GM20000 (cell line): Measurements from ENCODE around the gene TMEM30B.
"Not testable (repeated sequence)": the region's sequence is repeated elsewhere in the genome, so short reads cannot be mapped to it uniquely, and the experiment has no call there.

Experiments used
- DNase-seq: peaks from one replicate; pipeline ENCODE4 v3.0.0; 2012; ENCODE audit warnings: low spot score
- CTCF ChIP-seq: IDR thresholded peaks from 2 replicates; pipeline ENCODE4 v1.5.1; 2012; ENCODE audit warnings: mild to moderate bottlenecking, control low read depth; ENCODE audit errors: extremely low read depth, missing control alignments

TMEM30B gene

DNA sequence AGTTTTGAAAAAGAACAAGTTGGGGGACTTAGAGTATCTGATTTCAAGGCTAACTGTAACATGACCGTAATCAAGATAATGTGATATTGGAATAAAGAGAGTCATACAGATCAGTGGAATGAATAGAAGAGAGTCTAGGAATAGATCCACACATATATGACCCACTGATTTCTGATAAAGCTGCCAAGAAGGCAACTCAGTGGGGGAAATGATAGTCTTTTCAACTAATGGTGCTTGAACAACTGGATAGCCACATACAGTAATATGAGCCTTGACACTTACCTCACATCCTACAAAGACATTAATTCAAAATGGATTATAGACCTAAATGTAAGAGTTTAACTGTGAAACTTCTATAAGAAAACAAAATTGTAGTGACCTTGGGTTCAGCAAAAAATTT lies 44.0 kb upstream of the TMEM30B start:
- no peak for TF ChIP-seq CTCF
- DNase-seq = no peak

DNA sequence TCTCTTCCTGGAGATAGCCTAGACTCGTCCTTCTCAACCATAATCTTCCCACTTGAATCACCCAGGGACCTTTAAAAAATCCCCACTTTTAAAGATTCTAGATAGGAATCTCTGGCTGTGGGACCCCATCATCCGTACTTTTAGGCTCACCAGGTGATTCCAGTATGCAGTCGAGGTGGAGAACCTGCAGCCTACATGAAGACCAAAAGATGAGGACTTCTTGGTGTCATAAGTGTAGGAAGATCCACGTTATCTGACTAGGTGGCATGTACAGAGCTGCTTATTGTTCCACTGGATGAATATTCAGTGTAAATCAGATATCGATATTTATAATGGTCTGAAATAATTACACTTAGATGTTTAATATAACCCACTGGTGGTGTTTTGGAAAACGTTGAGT lies 42.8 kb upstream of the TMEM30B start:
- TF ChIP-seq CTCF = no peak
- DNase-seq = no peak

DNA sequence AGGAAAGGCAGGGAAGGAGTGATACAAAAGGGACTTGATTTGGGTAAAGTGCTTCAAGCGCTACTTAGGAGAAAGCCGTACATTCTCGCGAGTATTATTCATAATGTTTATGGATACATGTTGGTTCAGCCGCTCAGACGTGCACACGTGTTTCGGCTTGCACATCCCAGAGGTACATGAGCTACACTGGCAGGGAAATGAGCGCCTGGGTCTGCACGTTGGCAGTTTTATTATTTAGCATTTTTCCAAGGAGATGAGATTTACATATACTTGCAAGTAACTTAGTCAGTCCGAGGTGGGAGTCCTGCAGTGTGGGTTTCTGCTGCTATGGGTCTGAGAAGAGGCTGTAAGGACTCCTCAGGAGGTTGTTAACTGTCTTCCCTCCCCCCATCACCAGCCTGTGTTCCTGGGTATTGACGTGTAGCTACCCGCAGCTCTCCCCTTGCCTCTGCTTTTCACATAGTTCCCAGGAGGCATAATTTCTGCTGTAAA lies 41.7 kb upstream of the TMEM30B start:
- no peak for TF ChIP-seq CTCF
- no peak for DNase-seq

DNA sequence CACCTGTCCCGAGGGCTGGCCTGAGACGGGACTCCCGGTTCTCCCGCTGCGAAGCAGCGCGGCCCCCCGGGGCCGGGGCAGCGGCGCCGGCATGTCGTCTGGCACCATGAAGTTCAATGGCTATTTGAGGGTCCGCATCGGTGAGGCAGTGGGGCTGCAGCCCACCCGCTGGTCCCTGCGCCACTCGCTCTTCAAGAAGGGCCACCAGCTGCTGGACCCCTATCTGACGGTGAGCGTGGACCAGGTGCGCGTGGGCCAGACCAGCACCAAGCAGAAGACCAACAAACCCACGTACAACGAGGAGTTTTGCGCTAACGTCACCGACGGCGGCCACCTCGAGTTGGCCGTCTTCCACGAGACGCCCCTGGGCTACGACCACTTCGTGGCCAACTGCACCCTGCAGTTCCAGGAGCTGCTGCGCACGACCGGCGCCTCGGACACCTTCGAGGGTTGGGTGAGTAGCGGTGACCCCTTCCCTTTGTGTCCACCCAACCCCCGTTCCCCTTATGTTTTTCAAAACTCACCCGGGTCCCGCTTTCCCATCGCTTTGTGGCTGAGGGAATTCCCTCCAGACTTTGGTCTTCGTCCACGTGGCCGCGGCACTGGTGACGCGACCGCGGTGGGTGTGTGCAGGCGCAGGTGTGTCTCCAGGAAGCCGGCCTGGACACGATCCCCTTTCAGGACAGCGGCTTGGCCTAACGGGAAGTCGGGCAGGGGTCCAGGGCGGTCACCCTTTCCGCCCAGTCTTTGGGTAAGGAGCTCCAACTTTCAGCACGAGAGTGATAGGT lies 41.1 kb upstream of the TMEM30B start:
- no peak for TF ChIP-seq CTCF
- DNase-seq = no peak

- DNase-seq = peak; percentile 89
- TF ChIP-seq CTCF = no peak
Observed at GRCh38 chr14:61321385-61322010, 40.4 kb upstream of the TMEM30B start, which contains the start of gene PRKCH. TSS of gene PRKCH (plus strand) at chr14:61321579. CDS start at chr14:61322102, 523 bp downstream.

GRCh38 chr14:61320806-61321384 lies 39.8 kb upstream of the TMEM30B start:
- DNase-seq = no peak
- TF ChIP-seq CTCF = no peak

- DNase-seq = not testable (repeated sequence)
Observed at GRCh38 chr14:61320170-61320569, 39.0 kb upstream of the TMEM30B start.
